IMR-90 (cell line): ENCODE results near the gene UQCC5. TPM values are rescaled to one million over a fixed set of nuclear protein-coding genes. Genes with fewer than 3 reads are reported as not detected.

ENCODE experiments used
- ATAC-seq: fragments of 200-7000 bp; cut with Tn5 transposase; 2 replicates; pipeline ENCODE4 v1.9.1; 2020; ENCODE audit warnings: low read depth, mild to moderate bottlenecking, moderate library complexity
- BruUV-seq: library from RNA; stranded (reverse); fragments of 400-500 nt; replicated peaks from 2 replicates; lab custom pipeline; 2021; lab: Mats Ljungman, UMichigan
- CTCF ChIA-PET: fragments of 300-600 bp; formaldehyde crosslinking; extraction: SDS; loops from one replicate; lab custom pipeline; 2021; ENCODE audit warnings: antibody characterized with exemption; lab: Yijun Ruan, JAX
- POLR2A ChIA-PET: fragments of 300-600 bp; sonication (Branson Sonifier 250); formaldehyde crosslinking; loops from one replicate; lab custom pipeline; 2022; ENCODE audit warnings: antibody characterized with exemption; ENCODE audit not compliant: unreplicated experiment; lab: Charles Lee
- DNase-seq: peaks from one replicate; pipeline ENCODE4 v3.0.0; 2013
- H2AFZ ChIP-seq: replicated peaks from 2 replicates; pipeline ENCODE3; 2013; ENCODE audit warnings: low read length, mild to moderate bottlenecking; ENCODE audit not compliant: poor library complexity
- H2AK5ac ChIP-seq: 2 replicates; pipeline ENCODE4 v1.6.1; 2013; ENCODE audit warnings: low read depth, low read length, inconsistent platforms
- H2AK9ac ChIP-seq: replicated peaks from 2 replicates; pipeline ENCODE3; 2013; ENCODE audit warnings: mild to moderate bottlenecking, low read depth, low read length, moderate library complexity; ENCODE audit not compliant: poor library complexity
- H2BK120ac ChIP-seq: 2 replicates; pipeline ENCODE4 v1.6.1; 2013; ENCODE audit warnings: low read depth, low read length, inconsistent platforms
- H2BK15ac ChIP-seq: 3 replicates; pipeline ENCODE4 v1.6.1; 2013; ENCODE audit warnings: low read depth, low read length, inconsistent platforms
- H2BK20ac ChIP-seq: 2 replicates; pipeline ENCODE4 v1.6.1; 2013; ENCODE audit warnings: low read depth, mild to moderate bottlenecking, inconsistent platforms, low read length, moderate library complexity
- H2BK5ac ChIP-seq: 2 replicates; pipeline ENCODE4 v1.6.1; 2013; ENCODE audit warnings: mild to moderate bottlenecking, low read depth, low read length, inconsistent platforms; ENCODE audit not compliant: poor library complexity, severe bottlenecking
- H3K14ac ChIP-seq: replicated peaks from 2 replicates; pipeline ENCODE4 v1.6.1; 2013; ENCODE audit warnings: low read depth, low read length, inconsistent platforms
- H3K18ac ChIP-seq: 2 replicates; pipeline ENCODE4 v1.6.1; 2013; ENCODE audit warnings: low read depth, low read length, control low read depth
- H3K23ac ChIP-seq: 2 replicates; pipeline ENCODE4 v1.6.1; 2013; ENCODE audit warnings: low read depth, low read length, inconsistent platforms
- H3K27ac ChIP-seq: 2 replicates; pipeline ENCODE4 v1.5.1; 2013; ENCODE audit warnings: mild to moderate bottlenecking, control low read depth, low read length; ENCODE audit not compliant: insufficient read depth
- H3K27me3 ChIP-seq: 2 replicates; pipeline ENCODE4 v1.6.1; 2013; ENCODE audit warnings: low read length; ENCODE audit not compliant: control insufficient read depth, insufficient read depth
- H3K36me3 ChIP-seq: 2 replicates; pipeline ENCODE4 v1.6.1; 2013; ENCODE audit warnings: low read length, mixed read lengths; ENCODE audit not compliant: control insufficient read depth, insufficient read depth
- H3K4ac ChIP-seq: 2 replicates; pipeline ENCODE4 v1.6.1; 2013; ENCODE audit warnings: low read depth, low read length, inconsistent platforms
- H3K4me1 ChIP-seq: 2 replicates; pipeline ENCODE4 v1.6.1; 2013; ENCODE audit warnings: low read length, mixed read lengths; ENCODE audit not compliant: control insufficient read depth, insufficient read depth
- H3K4me2 ChIP-seq: 2 replicates; pipeline ENCODE4 v1.6.1; 2013; ENCODE audit warnings: low read depth, mild to moderate bottlenecking, control low read depth, low read length, moderate library complexity
- H3K4me3 ChIP-seq: 2 replicates; pipeline ENCODE4 v1.5.1; 2013; ENCODE audit warnings: low read depth, mild to moderate bottlenecking, control low read depth, low read length, moderate library complexity; ENCODE audit not compliant: insufficient read depth
- H3K56ac ChIP-seq: 2 replicates; pipeline ENCODE4 v1.6.1; 2013; ENCODE audit warnings: low read length, inconsistent platforms; ENCODE audit not compliant: insufficient read depth; ENCODE audit errors: extremely low read depth
- H3K79me1 ChIP-seq, 2 experiments: 2 replicates each; pipeline ENCODE4 v1.6.1; 2013; ENCODE audit warnings: low read length in 2 of 2, inconsistent platforms in 1 of 2, low read depth in 1 of 2
- H3K9ac ChIP-seq: 2 replicates; pipeline ENCODE4 v1.6.1; 2013; ENCODE audit warnings: low read depth, low read length, control low read depth
- H3K9me1 ChIP-seq: 2 replicates; pipeline ENCODE4 v1.6.1; 2013; ENCODE audit warnings: low read length, inconsistent platforms; ENCODE audit not compliant: insufficient read depth
- H3K9me3 ChIP-seq: 2 replicates; pipeline ENCODE4 v1.6.1; 2013; ENCODE audit warnings: low read length; ENCODE audit not compliant: control insufficient read depth, insufficient read depth
- H4K20me1 ChIP-seq: 2 replicates; pipeline ENCODE4 v1.6.1; 2013; ENCODE audit warnings: low read length, inconsistent platforms; ENCODE audit not compliant: insufficient read depth
- H4K5ac ChIP-seq: 2 replicates; pipeline ENCODE4 v1.6.1; 2013; ENCODE audit warnings: mild to moderate bottlenecking, low read depth, low read length, control low read depth
- H4K8ac ChIP-seq, 2 experiments: 2 replicates each; pipeline ENCODE4 v1.6.1; 2013; ENCODE audit warnings: low read depth in 2 of 2, low read length in 2 of 2, control low read depth in 1 of 2, inconsistent platforms in 1 of 2
- H4K91ac ChIP-seq: 2 replicates; pipeline ENCODE4 v1.6.1; 2013; ENCODE audit warnings: low read depth, low read length, inconsistent platforms; ENCODE audit not compliant: insufficient read depth
- BHLHE40 ChIP-seq: fragments of 150-350 bp; IDR thresholded peaks from 2 replicates; pipeline ENCODE4 v1.6.1; 2016; ENCODE audit warnings: mild to moderate bottlenecking, low read depth, low read length
- CEBPB ChIP-seq: IDR thresholded peaks from 2 replicates; pipeline ENCODE4 v1.6.1; 2012; ENCODE audit warnings: low read depth, low read length, improper control_type of control experiment
- CHD1 ChIP-seq: IDR thresholded peaks from 2 replicates; pipeline ENCODE4 v1.6.1; 2012; ENCODE audit warnings: low read depth, low read length, improper control_type of control experiment
- FOS ChIP-seq: fragments of 150-350 bp; IDR thresholded peaks from 2 replicates; pipeline ENCODE4 v1.6.1; 2016; ENCODE audit warnings: low read depth, low read length
- MAFK ChIP-seq: IDR thresholded peaks from 2 replicates; pipeline ENCODE4 v1.6.1; 2012; ENCODE audit warnings: low read depth, low read length, improper control_type of control experiment
- MAZ ChIP-seq: IDR thresholded peaks from 2 replicates; pipeline ENCODE4 v1.6.1; 2012; ENCODE audit warnings: low read depth, mild to moderate bottlenecking, low read length, improper control_type of control experiment, moderate library complexity, borderline replicate concordance
- MXI1 ChIP-seq: IDR thresholded peaks from 2 replicates; pipeline ENCODE4 v1.6.1; 2012; ENCODE audit warnings: low read depth, mild to moderate bottlenecking, low read length, moderate library complexity, borderline replicate concordance
- NFE2L2 ChIP-seq: fragments of 150-350 bp; IDR thresholded peaks from 2 replicates; pipeline ENCODE4 v1.6.1; 2016; ENCODE audit warnings: low read depth, mild to moderate bottlenecking, low read length
- POLR2A ChIP-seq: IDR thresholded peaks from 2 replicates; pipeline ENCODE4 v1.6.1; 2012; ENCODE audit warnings: mild to moderate bottlenecking, low read depth, low read length
- RAD21 ChIP-seq: IDR thresholded peaks from 2 replicates; pipeline ENCODE4 v1.6.1; 2012; ENCODE audit warnings: low read length, improper control_type of control experiment
- RCOR1 ChIP-seq: IDR thresholded peaks from 2 replicates; pipeline ENCODE4 v1.6.1; 2012; ENCODE audit warnings: mild to moderate bottlenecking, low read length, improper control_type of control experiment; ENCODE audit not compliant: insufficient replicate concordance
- RFX5 ChIP-seq: IDR thresholded peaks from 2 replicates; pipeline ENCODE4 v1.8.0; 2012; ENCODE audit warnings: low read depth, mild to moderate bottlenecking, low read length, moderate library complexity
- SMC3 ChIP-seq: fragments of 150-350 bp; IDR thresholded peaks from 2 replicates; pipeline ENCODE4 v1.6.1; 2016; ENCODE audit warnings: low read depth, mild to moderate bottlenecking, antibody characterized with exemption, low read length, moderate library complexity
- WGBS, 2 experiments: methylation state at CpG; one replicate each; pipeline versions ENCODE4 v1.1.5 to v1.1.7; 2013; ENCODE audit warnings: missing lambda C conversion rate in 2 of 2; ENCODE audit not compliant: insufficient read length in 1 of 2; ENCODE audit errors: extremely low coverage in 2 of 2; 5-methylcytosine and 5-hydroxymethylcytosine counted together
- dilution Hi-C: fragments of 300-500 bp; cut with HindIII; formaldehyde crosslinking; loops from one replicate; pipeline ENCODE4 v1.14.3; 2018; ENCODE audit warnings: low sequenced_read_pairs; ENCODE audit not compliant: unreplicated experiment
- in situ Hi-C: fragments of 300-500 bp; cut with MboI; formaldehyde crosslinking; loops from 3 replicates; pipeline ENCODE4 v1.14.3; 2019; ENCODE audit warnings: low sequenced_read_pairs, inconsistent platforms, mixed read lengths
- intact Hi-C: fragments of 100-400 bp; cut with micrococcal nuclease; formaldehyde crosslinking; loops from 2 replicates; pipeline ENCODE4 v1.10.0; 2022
- polyA plus RNA-seq, 3 experiments: library from polyadenylated mRNA; depleted of rRNA; stranded (reverse); fragments of >200 nt; gene quantifications; 2 replicates each; pipeline ENCODE4 v1.2.3, GENCODE V29; 2012; ENCODE audit warnings: low replicate concordance in 1 of 3
- total RNA-seq: library from RNA; depleted of rRNA; stranded (reverse); fragments of >200 nt; gene quantifications from 2 replicates; pipeline ENCODE4 v1.2.3, GENCODE V29; 2012
- TF ChIP-seq, protein P1 (sequence below): conservative IDR thresholded peaks from 2 replicates; pipeline ENCODE4 v1.5.1; 2012; ENCODE audit warnings: mild to moderate bottlenecking, low read depth, low read length, improper control_type of control experiment
- TF ChIP-seq, protein P2 (sequence below): fragments of 150-350 bp; IDR thresholded peaks from 2 replicates; pipeline ENCODE4 v1.6.1; 2016; ENCODE audit warnings: low read depth, mild to moderate bottlenecking, low read length, moderate library complexity, borderline replicate concordance

UQCC5 gene
- total and polyA plus RNA-seq, 2 of the 4 experiments (the other 2 are of a cell fraction), result 1.1 to 16.9 TPM

DNA sequence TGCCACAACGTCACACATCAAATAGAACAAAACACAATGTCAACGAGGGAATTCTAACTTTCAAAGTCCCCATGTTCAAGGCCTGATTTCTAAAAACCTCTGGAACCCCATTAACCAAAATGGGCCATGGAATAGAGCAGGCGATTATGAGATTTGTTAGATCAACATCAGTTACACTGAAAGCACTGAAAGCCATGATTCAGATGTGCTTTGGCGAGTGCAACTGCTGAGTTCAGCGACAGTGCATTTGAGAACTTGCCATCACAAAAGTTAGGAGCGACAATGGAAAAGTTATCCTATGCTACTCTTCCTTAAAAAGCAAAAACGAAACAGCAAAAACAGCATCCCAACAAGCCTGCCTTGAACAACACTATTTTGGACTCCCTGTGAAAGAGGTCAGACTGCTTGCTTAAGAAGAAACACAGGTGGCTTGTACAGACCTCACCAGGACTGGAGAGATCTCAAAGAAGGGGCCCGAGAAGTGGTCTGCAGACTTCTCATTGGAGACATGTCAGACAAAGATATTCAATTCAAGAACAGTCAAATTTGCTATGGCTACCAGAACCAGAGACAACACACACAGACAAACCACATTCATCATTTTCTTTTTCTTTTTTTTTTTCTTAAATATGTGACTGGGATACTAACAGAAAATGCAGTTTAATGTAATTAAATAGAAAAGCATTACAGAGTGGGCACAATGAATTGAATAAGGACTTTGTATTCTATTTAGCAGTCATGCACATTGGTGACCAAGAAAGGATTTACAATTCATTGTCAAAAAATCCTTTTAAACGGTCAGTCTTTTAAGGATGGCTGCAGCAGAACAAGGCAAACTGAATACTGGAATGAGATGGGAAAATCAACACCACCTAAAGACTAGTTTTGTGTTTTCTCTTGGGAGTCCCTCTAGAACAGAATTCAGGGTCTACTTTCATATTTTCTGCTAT, 20.9 kb downstream of the UQCC5 start:
- DNase-seq (no peak), ATAC-seq (no peak)
- dilution Hi-C loops, result no loop called here
- Histone ChIP-seq H4K20me1 (peaks cover 3% of the 10 kb centered on the region; the same call in 1 of the 2 replicates), H3K4me2 (no peak overlapping the region), H3K14ac (no peak overlapping the region), H3K56ac (no peak overlapping the region), H3K4ac (no peak overlapping the region), H3K79me1 (peaks cover 30 to 46% of the 10 kb centered on the region in 2 experiments), H3K18ac (no peak overlapping the region), H2BK20ac (no peak overlapping the region), H3K9me3 (no peaks in the 10 kb centered on the region), H3K36me3 (peaks cover 40% of the 10 kb centered on the region), H4K5ac (no peak overlapping the region), H2AFZ (no peak overlapping the region), H4K8ac (no peak overlapping the region), H3K4me3 (no peak overlapping the region), H4K91ac (no peak overlapping the region), H3K9me1 (peaks cover 17% of the 10 kb centered on the region), H2AK5ac (no peak overlapping the region), H3K23ac (no peak overlapping the region), H3K27ac (no peak overlapping the region), H2AK9ac (no peak overlapping the region), H3K4me1 (peaks cover 4% of the 10 kb centered on the region), H2BK120ac (no peak overlapping the region), H2BK5ac (no peak overlapping the region), H3K9ac (no peak overlapping the region), H2BK15ac (no peak overlapping the region), H3K27me3 (no peaks in the 10 kb centered on the region)
- no TSS peak for BruUV-seq
- whole genome bisulfite sequencing, 2 experiments, result 100% methylated on average over 2 of the region's 9 CpGs; no CpG with 5 or more reads in 1 of the 2 experiments
- intact Hi-C loops, result no loop called here
- ChIA-PET CTCF (no interaction called here), POLR2A (no interaction called here)
- in situ Hi-C loops, result no loop called here
- TF ChIP-seq POLR2A (no peak), SMC3 (no peak), FOS (no peak), RFX5 (no peak), CHD1 (no peak), MXI1 (no peak), CEBPB (no peak), RCOR1 (no peak), NFE2L2 (no peak), MAZ (no peak), MAFK (no peak), RAD21 (no peak), BHLHE40 (no peak)
- TF ChIP-seq, protein P1, sequence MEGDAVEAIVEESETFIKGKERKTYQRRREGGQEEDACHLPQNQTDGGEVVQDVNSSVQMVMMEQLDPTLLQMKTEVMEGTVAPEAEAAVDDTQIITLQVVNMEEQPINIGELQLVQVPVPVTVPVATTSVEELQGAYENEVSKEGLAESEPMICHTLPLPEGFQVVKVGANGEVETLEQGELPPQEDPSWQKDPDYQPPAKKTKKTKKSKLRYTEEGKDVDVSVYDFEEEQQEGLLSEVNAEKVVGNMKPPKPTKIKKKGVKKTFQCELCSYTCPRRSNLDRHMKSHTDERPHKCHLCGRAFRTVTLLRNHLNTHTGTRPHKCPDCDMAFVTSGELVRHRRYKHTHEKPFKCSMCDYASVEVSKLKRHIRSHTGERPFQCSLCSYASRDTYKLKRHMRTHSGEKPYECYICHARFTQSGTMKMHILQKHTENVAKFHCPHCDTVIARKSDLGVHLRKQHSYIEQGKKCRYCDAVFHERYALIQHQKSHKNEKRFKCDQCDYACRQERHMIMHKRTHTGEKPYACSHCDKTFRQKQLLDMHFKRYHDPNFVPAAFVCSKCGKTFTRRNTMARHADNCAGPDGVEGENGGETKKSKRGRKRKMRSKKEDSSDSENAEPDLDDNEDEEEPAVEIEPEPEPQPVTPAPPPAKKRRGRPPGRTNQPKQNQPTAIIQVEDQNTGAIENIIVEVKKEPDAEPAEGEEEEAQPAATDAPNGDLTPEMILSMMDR, result no peak
- TF ChIP-seq, protein P2, sequence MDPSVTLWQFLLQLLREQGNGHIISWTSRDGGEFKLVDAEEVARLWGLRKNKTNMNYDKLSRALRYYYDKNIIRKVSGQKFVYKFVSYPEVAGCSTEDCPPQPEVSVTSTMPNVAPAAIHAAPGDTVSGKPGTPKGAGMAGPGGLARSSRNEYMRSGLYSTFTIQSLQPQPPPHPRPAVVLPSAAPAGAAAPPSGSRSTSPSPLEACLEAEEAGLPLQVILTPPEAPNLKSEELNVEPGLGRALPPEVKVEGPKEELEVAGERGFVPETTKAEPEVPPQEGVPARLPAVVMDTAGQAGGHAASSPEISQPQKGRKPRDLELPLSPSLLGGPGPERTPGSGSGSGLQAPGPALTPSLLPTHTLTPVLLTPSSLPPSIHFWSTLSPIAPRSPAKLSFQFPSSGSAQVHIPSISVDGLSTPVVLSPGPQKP, result no peak
